ENCODE results near the gene SMG7.

The SMG7 gene

DNA sequence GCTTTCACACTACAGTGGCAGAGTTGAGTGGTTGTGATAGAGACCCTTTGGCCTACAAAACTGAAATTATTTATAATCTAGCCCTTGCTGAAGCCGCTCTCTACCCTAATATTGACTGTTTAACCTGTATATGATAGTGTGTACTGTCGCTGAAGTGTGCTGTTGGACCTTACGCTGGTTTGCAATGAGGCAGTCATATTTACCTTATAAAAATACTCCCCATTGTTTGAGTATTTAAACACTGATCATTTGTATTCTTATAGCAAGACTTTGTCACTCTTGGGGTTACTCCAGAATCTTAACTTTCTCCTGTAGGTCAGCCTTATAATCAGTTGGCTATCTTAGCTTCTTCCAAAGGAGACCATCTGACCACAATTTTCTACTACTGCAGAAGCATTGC, 56.3 kb downstream of the SMG7 start:
- Histone ChIP-seq H3K4me1 (no peaks in the 10 kb centered on the region), H3K9ac (no peak overlapping the region), H4K20me1 (no peaks in the 10 kb centered on the region), H3K4me3 (no peak overlapping the region), H3K27me3 (no peaks in the 10 kb centered on the region), H3K4me2 (no peak overlapping the region), H3K27ac (no peak overlapping the region), H3K36me3 (peaks cover 86% of the 10 kb centered on the region), H3K9me3 (no peaks in the 10 kb centered on the region)
- no peak for TF ChIP-seq Cebpa-rat (IDR thresholded peaks at IDR 0.05)

DNA sequence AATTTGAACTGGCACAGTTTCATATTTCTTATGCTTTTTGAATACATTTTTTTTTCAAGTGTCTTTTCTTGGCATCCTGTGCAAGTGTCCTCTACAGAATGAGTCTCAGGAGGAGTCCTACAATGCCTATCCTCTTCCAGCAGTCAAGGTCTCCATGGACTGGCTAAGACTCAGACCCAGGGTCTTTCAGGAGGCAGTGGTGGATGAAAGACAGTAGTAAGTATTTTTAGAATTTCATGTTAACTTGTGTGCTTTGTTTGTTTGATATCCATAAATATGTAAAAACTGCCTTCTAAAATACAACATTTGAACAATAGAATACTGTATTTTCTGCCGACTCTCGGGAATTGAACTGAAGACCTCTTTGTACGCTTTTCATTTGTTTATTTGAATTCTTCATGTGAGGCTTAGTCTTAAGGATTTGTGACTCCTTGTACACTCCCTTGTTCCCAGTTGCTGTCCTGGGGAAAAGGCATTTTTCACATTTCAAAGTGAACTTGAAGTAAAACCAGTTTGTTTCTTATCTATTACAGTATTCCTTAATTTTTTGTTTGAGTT, 61.4 kb downstream of the SMG7 start:
- Histone ChIP-seq H3K4me3 (no peak overlapping the region), H3K4me1 (no peaks in the 10 kb centered on the region), H3K9me3 (no peaks in the 10 kb centered on the region), H4K20me1 (no peaks in the 10 kb centered on the region), H3K9ac (no peak overlapping the region), H3K4me2 (no peak overlapping the region), H3K27ac (no peak overlapping the region), H3K27me3 (no peaks in the 10 kb centered on the region), H3K36me3 (peaks cover 82% of the 10 kb centered on the region)
- TF ChIP-seq Cebpa-rat (IDR thresholded peaks at IDR 0.05), result no peak

DNA sequence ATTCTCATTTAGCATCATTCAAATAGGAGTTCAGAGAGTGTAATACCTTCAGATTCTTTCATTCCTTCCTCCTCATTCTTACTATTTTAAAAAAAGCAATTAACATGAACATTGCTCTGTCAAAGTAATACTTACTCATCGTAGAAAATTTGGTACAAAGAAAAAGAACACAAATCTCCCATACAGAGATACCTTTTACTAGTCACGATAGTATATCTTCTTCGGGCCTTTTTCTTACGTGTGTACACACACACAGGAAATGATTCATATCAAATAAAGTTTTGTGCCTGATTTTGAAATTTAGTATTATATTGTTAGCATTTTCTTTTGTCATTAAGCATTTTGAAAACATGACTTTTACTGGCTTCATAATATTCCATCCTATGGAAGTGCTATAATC, 65.1 kb downstream of the SMG7 start:
- Histone ChIP-seq H3K27me3 (no peaks in the 10 kb centered on the region), H3K4me1 (no peaks in the 10 kb centered on the region), H3K9ac (no peak overlapping the region), H3K4me2 (no peak overlapping the region), H3K4me3 (no peak overlapping the region), H3K9me3 (no peaks in the 10 kb centered on the region), H4K20me1 (no peaks in the 10 kb centered on the region), H3K36me3 (peaks cover 85% of the 10 kb centered on the region), H3K27ac (no peak overlapping the region)
- no peak for TF ChIP-seq Cebpa-rat (IDR thresholded peaks at IDR 0.05)

DNA sequence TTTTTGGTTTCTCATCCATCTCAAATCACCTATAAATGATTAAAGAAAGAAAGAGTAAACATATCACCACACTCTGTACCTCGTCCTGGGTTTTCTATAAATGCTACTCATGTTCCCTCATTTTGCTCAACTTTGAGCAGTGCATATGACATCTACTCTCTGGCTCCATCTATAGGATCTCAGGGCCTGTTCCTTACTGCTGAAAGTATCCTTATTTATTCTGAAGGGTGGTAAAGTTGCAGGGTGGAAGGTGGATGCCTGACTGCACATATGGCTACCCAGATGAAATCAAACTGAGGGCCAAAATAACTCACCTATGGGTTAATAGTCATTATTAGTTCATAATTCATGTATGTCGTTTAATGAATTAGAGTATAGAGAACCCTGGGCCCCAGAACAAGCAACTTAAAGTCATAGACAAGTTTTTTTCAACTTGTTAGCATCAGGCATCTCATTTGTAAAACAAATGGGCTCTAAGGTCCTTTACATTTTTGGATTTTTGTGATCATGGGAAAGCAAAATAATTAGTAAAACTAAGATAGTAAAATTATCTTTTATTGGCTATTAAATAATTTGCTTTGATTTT, 71.4 kb downstream of the SMG7 start:
- Histone ChIP-seq H3K27me3 (no peaks in the 10 kb centered on the region), H3K4me1 (peaks cover 23% of the 10 kb centered on the region), H4K20me1 (peaks cover 39% of the 10 kb centered on the region), H3K9ac (no peak overlapping the region), H3K4me3 (no peak overlapping the region), H3K27ac (no peak overlapping the region), H3K9me3 (no peaks in the 10 kb centered on the region), H3K4me2 (no peak overlapping the region), H3K36me3 (peaks cover 86% of the 10 kb centered on the region)
- TF ChIP-seq Cebpa-rat (IDR thresholded peaks at IDR 0.05), result no peak

DNA sequence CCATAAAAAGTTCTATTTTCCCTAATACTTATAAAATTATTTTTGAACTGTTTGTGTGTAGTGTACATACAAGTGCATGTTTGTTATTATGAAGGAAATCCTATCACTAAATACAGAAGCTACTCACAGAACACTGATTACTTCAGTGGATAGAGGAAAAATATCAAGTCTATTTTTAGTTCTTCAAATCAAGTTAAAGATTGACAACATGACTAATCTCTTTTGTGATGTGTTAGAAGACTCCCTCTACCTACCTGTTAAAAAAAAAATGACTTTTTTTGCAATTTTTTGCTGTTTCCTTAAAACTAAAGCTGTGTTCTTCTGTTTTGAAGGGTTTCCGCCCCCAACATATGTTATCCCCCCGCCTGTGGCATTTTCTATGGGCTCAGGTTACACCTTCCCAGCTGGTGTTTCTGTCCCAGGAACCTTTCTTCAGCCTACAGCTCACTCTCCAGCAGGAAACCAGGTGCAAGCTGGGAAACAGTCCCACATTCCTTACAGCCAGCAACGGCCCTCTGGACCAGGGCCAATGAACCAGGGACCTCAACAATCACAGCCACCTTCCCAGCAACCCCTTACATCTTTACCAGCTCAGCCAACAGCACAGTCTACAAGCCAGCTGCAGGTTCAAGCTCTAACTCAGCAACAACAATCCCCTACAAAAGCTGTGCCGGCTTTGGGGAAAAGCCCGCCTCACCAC, 72.4 kb downstream of the SMG7 start:
- Histone ChIP-seq H3K4me2 (no peak overlapping the region), H3K27ac (no peak overlapping the region), H3K4me3 (no peak overlapping the region), H3K9me3 (no peaks in the 10 kb centered on the region), H3K36me3 (peaks cover 86% of the 10 kb centered on the region), H4K20me1 (peaks cover 43% of the 10 kb centered on the region), H3K9ac (no peak overlapping the region), H3K4me1 (peaks cover 24% of the 10 kb centered on the region), H3K27me3 (no peaks in the 10 kb centered on the region)
- no peak for TF ChIP-seq Cebpa-rat (IDR thresholded peaks at IDR 0.05)

DNA sequence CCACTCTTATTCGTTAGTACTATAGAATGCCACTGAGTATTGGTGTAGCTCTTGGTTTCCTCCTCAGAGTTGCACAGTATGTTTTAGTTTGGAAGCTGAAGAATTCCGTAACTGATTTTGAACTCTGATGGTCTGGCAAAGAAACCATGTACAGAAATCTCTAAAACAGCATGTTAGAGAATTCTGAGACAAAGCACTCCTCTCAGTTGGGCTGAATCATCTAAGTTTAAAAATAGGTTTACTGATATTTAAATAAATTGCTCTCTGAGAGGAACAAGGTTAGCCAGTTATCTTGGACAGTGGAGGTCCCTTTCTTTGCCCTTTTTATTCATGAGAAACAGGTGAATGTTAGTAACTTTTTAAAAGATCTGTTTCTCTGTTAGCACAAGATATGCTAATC, 74.1 kb downstream of the SMG7 start:
- Histone ChIP-seq H4K20me1 (peaks cover 43% of the 10 kb centered on the region), H3K36me3 (peaks cover 89% of the 10 kb centered on the region), H3K9me3 (no peaks in the 10 kb centered on the region), H3K27me3 (no peaks in the 10 kb centered on the region), H3K4me2 (no peak overlapping the region), H3K27ac (no peak overlapping the region), H3K4me1 (peaks cover 24% of the 10 kb centered on the region), H3K9ac (no peak overlapping the region), H3K4me3 (no peak overlapping the region)
- TF ChIP-seq Cebpa-rat (IDR thresholded peaks at IDR 0.05), result no peak

DNA sequence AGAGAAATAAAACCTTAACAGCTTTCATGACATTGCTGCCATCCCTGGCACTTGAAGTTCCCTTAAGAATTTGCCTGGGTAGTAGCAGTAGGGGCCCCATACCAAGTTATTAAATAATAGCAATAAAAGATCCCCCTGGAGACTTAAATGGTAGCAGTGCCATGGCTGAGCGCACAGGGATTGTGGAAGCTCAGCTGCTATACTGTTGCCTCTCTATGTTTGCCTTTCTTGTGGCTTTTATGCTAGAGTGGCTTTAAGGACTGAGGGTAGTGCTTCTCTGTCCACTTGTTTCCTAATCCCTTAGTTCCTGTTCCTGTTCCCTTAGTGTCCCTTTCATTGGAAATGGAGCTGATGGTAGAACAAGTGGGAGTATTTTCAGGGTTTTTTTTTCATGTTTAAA, 75.8 kb downstream of the SMG7 start:
- H3K27ac ChIP-seq, result no peak overlapping the region
- H3K4me1 ChIP-seq, result peaks cover 24% of the 10 kb centered on the region
- TF ChIP-seq Cebpa-rat (IDR thresholded peaks at IDR 0.05), result no peak
- no peaks in the 10 kb centered on the region for H3K27me3 ChIP-seq
- H3K9me3 ChIP-seq, result no peaks in the 10 kb centered on the region
- H3K36me3 ChIP-seq, result peaks cover 89% of the 10 kb centered on the region
- H3K9ac ChIP-seq, result no peak overlapping the region
- peak overlapping the region; percentile 56 for H3K4me2 ChIP-seq
- peaks cover 43% of the 10 kb centered on the region for H4K20me1 ChIP-seq
- H3K4me3 ChIP-seq, result no peak overlapping the region

DNA sequence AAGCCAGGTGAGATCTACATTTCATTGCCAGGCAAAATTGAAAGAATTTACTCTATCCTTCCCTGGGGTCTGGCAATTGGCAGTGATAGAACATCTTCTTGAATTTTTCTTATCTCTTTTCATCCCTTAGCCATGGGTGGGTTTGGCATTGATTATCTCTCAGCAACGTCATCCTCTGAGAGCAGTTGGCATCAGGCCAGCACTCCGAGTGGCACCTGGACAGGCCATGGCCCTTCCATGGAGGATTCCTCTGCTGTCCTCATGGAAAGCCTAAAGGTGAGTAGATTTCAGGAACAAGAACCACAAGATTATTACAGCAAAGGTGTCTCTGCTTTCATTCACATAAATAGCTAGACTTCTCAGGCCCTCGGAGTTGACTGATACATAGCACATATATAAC, 78.6 kb downstream of the SMG7 start:
- Histone ChIP-seq H3K27ac (no peak overlapping the region), H3K27me3 (no peaks in the 10 kb centered on the region), H3K4me2 (no peak overlapping the region), H3K4me1 (peaks cover 24% of the 10 kb centered on the region), H3K9me3 (no peaks in the 10 kb centered on the region), H4K20me1 (peaks cover 32% of the 10 kb centered on the region), H3K36me3 (peaks cover 88% of the 10 kb centered on the region), H3K4me3 (no peak overlapping the region), H3K9ac (no peak overlapping the region)
- no peak for TF ChIP-seq Cebpa-rat (IDR thresholded peaks at IDR 0.05)

DNA sequence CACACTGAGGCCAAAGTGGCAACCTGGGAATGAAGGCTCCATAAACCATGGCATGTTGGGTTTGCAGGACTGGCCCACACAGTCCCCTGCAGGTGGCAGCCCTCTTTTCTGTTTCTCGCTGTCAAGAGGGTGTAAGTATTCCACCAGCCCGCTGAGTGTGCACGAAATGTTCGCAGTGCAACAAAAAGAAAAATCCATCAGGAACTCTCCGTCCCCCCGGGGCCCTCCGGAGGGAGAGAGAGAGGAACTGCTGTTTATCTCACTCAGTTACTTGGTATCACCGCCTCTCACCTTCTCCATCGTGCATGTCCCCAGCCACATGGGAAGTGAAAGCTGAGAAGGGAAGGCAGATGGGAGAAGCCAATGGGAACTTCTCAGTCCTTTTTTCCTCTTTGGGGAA, 79.6 kb downstream of the SMG7 start:
- no peak overlapping the region for H3K27ac ChIP-seq
- no peak overlapping the region for H3K9ac ChIP-seq
- H3K4me3 ChIP-seq, result no peak overlapping the region
- peaks cover 20% of the 10 kb centered on the region for H3K4me1 ChIP-seq
- peaks cover 86% of the 10 kb centered on the region for H3K36me3 ChIP-seq
- H3K27me3 ChIP-seq, result no peaks in the 10 kb centered on the region
- TF ChIP-seq Cebpa-rat (IDR thresholded peaks at IDR 0.05), result no peak
- peaks cover 22% of the 10 kb centered on the region for H4K20me1 ChIP-seq
- H3K9me3 ChIP-seq, result no peaks in the 10 kb centered on the region
- no peak overlapping the region for H3K4me2 ChIP-seq

DNA sequence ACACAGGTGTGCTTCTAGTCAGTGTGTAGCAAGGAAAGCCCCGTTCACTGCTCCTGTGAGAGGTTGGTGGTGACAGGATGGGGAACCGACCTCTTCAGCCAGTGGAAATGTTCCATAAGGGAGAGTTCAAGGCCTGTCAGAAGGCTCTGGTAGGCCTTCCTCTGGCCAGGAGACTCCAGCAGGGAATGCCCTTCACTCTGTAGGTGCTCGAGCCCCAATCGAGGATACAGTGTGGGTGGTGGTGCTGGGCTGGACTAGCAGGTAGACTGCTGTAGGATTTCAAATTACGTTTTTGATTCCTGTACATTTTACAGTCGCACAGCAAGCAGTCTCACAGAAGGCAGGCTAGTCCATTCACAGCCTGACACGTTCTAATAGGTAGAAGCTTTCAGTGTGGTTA, 80.1 kb downstream of the SMG7 start:
- H4K20me1 ChIP-seq, result peaks cover 16% of the 10 kb centered on the region
- H3K4me3 ChIP-seq, result no peak overlapping the region
- no peaks in the 10 kb centered on the region for H3K27me3 ChIP-seq
- no peak overlapping the region for H3K27ac ChIP-seq
- no peak overlapping the region for H3K4me2 ChIP-seq
- peaks cover 14% of the 10 kb centered on the region for H3K4me1 ChIP-seq
- peaks cover 86% of the 10 kb centered on the region for H3K36me3 ChIP-seq
- H3K9ac ChIP-seq, result no peak overlapping the region
- H3K9me3 ChIP-seq, result no peaks in the 10 kb centered on the region
- no peak for TF ChIP-seq Cebpa-rat (IDR thresholded peaks at IDR 0.05)

All from BLaER1 (cell line).